22Rv1 (cell line): ENCODE data around the gene ULBP1.

ENCODE experiments used
- CTCF ChIP-seq: fragments of 450-650 bp; IDR thresholded peaks from 2 replicates; pipeline ENCODE4 v1.5.1; 2017; ENCODE audit warnings: mild to moderate bottlenecking
- ZFX ChIP-seq: fragments of 450-650 bp; IDR thresholded peaks from 2 replicates; pipeline ENCODE4 v1.6.1; 2017; ENCODE audit warnings: antibody characterized with exemption, borderline replicate concordance

GRCh38 chr6:149934249-149935156, 29.2 kb upstream of the ULBP1 start:
- peak; percentile 76 for TF ChIP-seq CTCF
- TF ChIP-seq ZFX, result no peak
